Measurements from ENCODE around the gene MAL. TPM values are rescaled to one million over a fixed set of nuclear protein-coding genes. Genes with fewer than 3 reads are reported as not detected.

Gene MAL
- total and polyA plus RNA-seq, 8 donors, result 0.25 to 1.9 (median 0.81) TPM; not detected in 1

- peak in 1 of 6 donors; percentile 49 for DNase-seq
- TF ChIP-seq CTCF (IDR thresholded peaks at IDR 0.05), result no peak
- no peak for ATAC-seq
- Histone ChIP-seq H3K27me3 (no peaks in the 10 kb centered on the region), H3K4me1 (no peaks in the 10 kb centered on the region), H3K9me3 (no peaks in the 10 kb centered on the region), H3K4me3 (no peak overlapping the region), H3K27ac (no peak overlapping the region), H3K36me3 (no peaks in the 10 kb centered on the region)
- intact Hi-C loops (cut with DNase I), result no loop called here
- no peak for FAIRE-seq
- whole genome bisulfite sequencing, 2 donors, result 77% methylated on average over 15 of the region's 15 CpGs
Measured at GRCh38 chr2:94980406-94980805, 45.1 kb upstream of the MAL start.

GRCh38 chr2:94982156-94982555 is 43.4 kb upstream of the MAL start:
- no peak for ATAC-seq
- Histone ChIP-seq H3K27me3 (no peaks in the 10 kb centered on the region), H3K4me3 (no peak overlapping the region), H3K36me3 (no peaks in the 10 kb centered on the region), H3K27ac (no peak overlapping the region), H3K9me3 (no peaks in the 10 kb centered on the region), H3K4me1 (no peaks in the 10 kb centered on the region)
- WGBS, 2 donors, result 62 to 75% methylated on average over 6 of the region's 6 CpGs
- DNase-seq, result no peak
- TF ChIP-seq CTCF (IDR thresholded peaks at IDR 0.05), result no peak
- intact Hi-C loops (cut with DNase I), result no loop called here
- FAIRE-seq, result no peak

GRCh38 chr2:94982675-94983074 is 42.8 kb upstream of the MAL start:
- ATAC-seq, result no peak
- no peaks in the 10 kb centered on the region for H3K9me3 ChIP-seq
- no peaks in the 10 kb centered on the region for H3K36me3 ChIP-seq
- H3K27ac ChIP-seq, result no peak overlapping the region
- 33 to 44% methylated on average over 3 of the region's 3 CpGs for WGBS, 2 donors
- no peaks in the 10 kb centered on the region for H3K27me3 ChIP-seq
- H3K4me1 ChIP-seq, result no peaks in the 10 kb centered on the region
- no peak for TF ChIP-seq CTCF (IDR thresholded peaks at IDR 0.05)
- FAIRE-seq, result no peak
- intact Hi-C loops (cut with DNase I), result no loop called here
- H3K4me3 ChIP-seq, result no peak overlapping the region
- no peak for DNase-seq

- no peak overlapping the region for H3K4me3 ChIP-seq
- no peak for TF ChIP-seq CTCF (IDR thresholded peaks at IDR 0.05)
- ATAC-seq (no peak), DNase-seq (no peak), FAIRE-seq (no peak)
- H3K27ac ChIP-seq, result no peak overlapping the region
- H3K4me1 ChIP-seq, result no peaks in the 10 kb centered on the region
- H3K27me3 ChIP-seq, result no peaks in the 10 kb centered on the region
- no peaks in the 10 kb centered on the region for H3K9me3 ChIP-seq
- WGBS, 2 donors, result 36 to 53% methylated on average over 9 of the region's 9 CpGs
- no peaks in the 10 kb centered on the region for H3K36me3 ChIP-seq
- intact Hi-C loops (cut with DNase I), result no loop called here
Measured at GRCh38 chr2:94984964-94985575, 40.4 kb upstream of the MAL start.

GRCh38 chr2:94985636-94986035 is 39.9 kb upstream of the MAL start:
- FAIRE-seq, result no peak
- 54 to 68% methylated on average over 5 of the region's 5 CpGs for WGBS, 2 donors
- H3K27me3 ChIP-seq, result no peaks in the 10 kb centered on the region
- no peak for TF ChIP-seq CTCF (IDR thresholded peaks at IDR 0.05)
- H3K36me3 ChIP-seq, result no peaks in the 10 kb centered on the region
- H3K9me3 ChIP-seq, result no peaks in the 10 kb centered on the region
- no peak for ATAC-seq
- H3K4me1 ChIP-seq, result no peaks in the 10 kb centered on the region
- H3K4me3 ChIP-seq, result no peak overlapping the region
- intact Hi-C loops (cut with DNase I), result no loop called here
- no peak for DNase-seq
- H3K27ac ChIP-seq, result no peak overlapping the region
